ENCODE results near the gene CHIA. TPM values are rescaled to one million over a fixed set of nuclear protein-coding genes. Genes with fewer than 3 reads are reported as not detected.

Gene CHIA
- total RNA-seq, 1 experiment from 2014 or later, result not detected

DNA sequence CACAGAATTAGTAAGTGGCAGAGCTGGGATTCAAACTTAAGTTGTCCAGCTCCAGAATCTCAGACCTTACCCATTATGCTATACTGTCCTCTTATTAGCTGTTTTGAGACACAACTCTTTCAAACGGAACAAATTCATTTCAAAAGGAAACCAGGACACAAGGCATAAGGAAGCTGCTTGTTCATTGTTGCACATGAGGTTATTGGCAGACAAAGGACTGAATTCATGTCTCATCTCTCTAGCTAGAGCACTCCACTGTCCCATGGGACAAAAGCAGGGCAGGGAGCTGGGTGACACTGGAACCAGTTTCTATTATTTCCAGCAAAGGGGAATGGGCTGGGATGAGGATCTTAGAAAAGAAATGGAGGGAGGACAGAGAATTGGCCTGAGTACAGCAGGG lies 36.8 kb upstream of the CHIA start:
- no peak overlapping the region for H4K8ac ChIP-seq (replicated peaks; ENCODE audit: insufficient read length, low read depth, low read length)
- H3K27me3 Mint-ChIP-seq (ENCODE audit: low read depth), result peaks cover 10% of the 10 kb centered on the region
- H2AFZ ChIP-seq (ENCODE audit: low read length), result no peak overlapping the region
- H2BK5ac ChIP-seq (ENCODE audit: insufficient read length, low read length), result no peak overlapping the region
- no peak overlapping the region for H3K9ac ChIP-seq (ENCODE audit: extremely low read depth, insufficient read length, low read length)
- H2BK15ac ChIP-seq (ENCODE audit: low read depth, low read length), result no peak overlapping the region
- H4K5ac ChIP-seq (ENCODE audit: insufficient read length, low read depth, low read length), result no peak overlapping the region
- no peaks in the 10 kb centered on the region for H3K9me3 ChIP-seq (ENCODE audit: control insufficient read depth, low read depth, low read length)
- H3K4me2 ChIP-seq (ENCODE audit: insufficient read depth, insufficient read length, low read length), result no peak overlapping the region
- no peaks in the 10 kb centered on the region for H3K23me2 ChIP-seq (ENCODE audit: insufficient read length, low read depth, low read length, poor library complexity, severe bottlenecking)
- no peak for DNase-seq
- H2BK20ac ChIP-seq (ENCODE audit: low read depth, low read length, poor library complexity, severe bottlenecking), result no peak overlapping the region
- no peak overlapping the region for H2BK12ac ChIP-seq (ENCODE audit: insufficient read length, low read depth, low read length)
- H2BK120ac ChIP-seq (ENCODE audit: low read depth, low read length, poor library complexity, severe bottlenecking), result no peak overlapping the region
- H3K27me3 ChIP-seq (ENCODE audit: insufficient read depth, low read length), result no peaks in the 10 kb centered on the region
- no peak overlapping the region for H3K23ac ChIP-seq (ENCODE audit: insufficient read length, low read depth, low read length)
- H3K56ac ChIP-seq (ENCODE audit: insufficient read length, low read depth, low read length), result no peak overlapping the region
- no peaks in the 10 kb centered on the region for H3K79me1 ChIP-seq (ENCODE audit: insufficient read depth, low read depth, low read length, poor library complexity, severe bottlenecking)
- no peak overlapping the region for H3K27ac ChIP-seq (ENCODE audit: insufficient read length, low read depth, low read length)
- TF ChIP-seq, protein P1, sequence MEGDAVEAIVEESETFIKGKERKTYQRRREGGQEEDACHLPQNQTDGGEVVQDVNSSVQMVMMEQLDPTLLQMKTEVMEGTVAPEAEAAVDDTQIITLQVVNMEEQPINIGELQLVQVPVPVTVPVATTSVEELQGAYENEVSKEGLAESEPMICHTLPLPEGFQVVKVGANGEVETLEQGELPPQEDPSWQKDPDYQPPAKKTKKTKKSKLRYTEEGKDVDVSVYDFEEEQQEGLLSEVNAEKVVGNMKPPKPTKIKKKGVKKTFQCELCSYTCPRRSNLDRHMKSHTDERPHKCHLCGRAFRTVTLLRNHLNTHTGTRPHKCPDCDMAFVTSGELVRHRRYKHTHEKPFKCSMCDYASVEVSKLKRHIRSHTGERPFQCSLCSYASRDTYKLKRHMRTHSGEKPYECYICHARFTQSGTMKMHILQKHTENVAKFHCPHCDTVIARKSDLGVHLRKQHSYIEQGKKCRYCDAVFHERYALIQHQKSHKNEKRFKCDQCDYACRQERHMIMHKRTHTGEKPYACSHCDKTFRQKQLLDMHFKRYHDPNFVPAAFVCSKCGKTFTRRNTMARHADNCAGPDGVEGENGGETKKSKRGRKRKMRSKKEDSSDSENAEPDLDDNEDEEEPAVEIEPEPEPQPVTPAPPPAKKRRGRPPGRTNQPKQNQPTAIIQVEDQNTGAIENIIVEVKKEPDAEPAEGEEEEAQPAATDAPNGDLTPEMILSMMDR (conservative IDR thresholded peaks at IDR 0.05), result no peak
- no peak overlapping the region for H3T11ph ChIP-seq (ENCODE audit: low read length)
- no peak overlapping the region for H2AK5ac ChIP-seq (ENCODE audit: insufficient read length, low read length)
- no peak overlapping the region for H3K18ac ChIP-seq (ENCODE audit: insufficient read length, low read depth, low read length)
- H3K4me3 Mint-ChIP-seq, result no peak overlapping the region
- H4K91ac ChIP-seq (ENCODE audit: insufficient read length, low read depth, low read length), result no peak overlapping the region
- no peak overlapping the region for H3K4ac ChIP-seq (ENCODE audit: low read depth, low read length)
- H3K9me3 Mint-ChIP-seq, result no peaks in the 10 kb centered on the region; a peak in 1 of 5 replicates
- WGBS (ENCODE audit: extremely low coverage, insufficient read length, low lambda C conversion rate), result no CpG with 5 or more reads among the region's 1 CpG
- H3K4me1 ChIP-seq (ENCODE audit: insufficient read depth, low read length), result no peaks in the 10 kb centered on the region
- H4K20me1 ChIP-seq (ENCODE audit: control insufficient read depth, insufficient read depth, insufficient read length), result no peaks in the 10 kb centered on the region
- peaks cover 8 to 17% of the 10 kb centered on the region in 2 experiments for H3K4me1 Mint-ChIP-seq
- H3K79me2 ChIP-seq (ENCODE audit: insufficient read depth, low read length), result no peaks in the 10 kb centered on the region
- no peak overlapping the region for H3K27ac Mint-ChIP-seq
- no peak overlapping the region for H3K14ac ChIP-seq (ENCODE audit: insufficient read depth, low read length)
- H3K36me3 Mint-ChIP-seq (ENCODE audit: insufficient read depth in 1 of 3, low read depth in 3 of 3), result no peaks in the 10 kb centered on the region

Data from H9 (cell line).